Measurements from ENCODE around the gene TAF13.

Gene TAF13

DNA sequence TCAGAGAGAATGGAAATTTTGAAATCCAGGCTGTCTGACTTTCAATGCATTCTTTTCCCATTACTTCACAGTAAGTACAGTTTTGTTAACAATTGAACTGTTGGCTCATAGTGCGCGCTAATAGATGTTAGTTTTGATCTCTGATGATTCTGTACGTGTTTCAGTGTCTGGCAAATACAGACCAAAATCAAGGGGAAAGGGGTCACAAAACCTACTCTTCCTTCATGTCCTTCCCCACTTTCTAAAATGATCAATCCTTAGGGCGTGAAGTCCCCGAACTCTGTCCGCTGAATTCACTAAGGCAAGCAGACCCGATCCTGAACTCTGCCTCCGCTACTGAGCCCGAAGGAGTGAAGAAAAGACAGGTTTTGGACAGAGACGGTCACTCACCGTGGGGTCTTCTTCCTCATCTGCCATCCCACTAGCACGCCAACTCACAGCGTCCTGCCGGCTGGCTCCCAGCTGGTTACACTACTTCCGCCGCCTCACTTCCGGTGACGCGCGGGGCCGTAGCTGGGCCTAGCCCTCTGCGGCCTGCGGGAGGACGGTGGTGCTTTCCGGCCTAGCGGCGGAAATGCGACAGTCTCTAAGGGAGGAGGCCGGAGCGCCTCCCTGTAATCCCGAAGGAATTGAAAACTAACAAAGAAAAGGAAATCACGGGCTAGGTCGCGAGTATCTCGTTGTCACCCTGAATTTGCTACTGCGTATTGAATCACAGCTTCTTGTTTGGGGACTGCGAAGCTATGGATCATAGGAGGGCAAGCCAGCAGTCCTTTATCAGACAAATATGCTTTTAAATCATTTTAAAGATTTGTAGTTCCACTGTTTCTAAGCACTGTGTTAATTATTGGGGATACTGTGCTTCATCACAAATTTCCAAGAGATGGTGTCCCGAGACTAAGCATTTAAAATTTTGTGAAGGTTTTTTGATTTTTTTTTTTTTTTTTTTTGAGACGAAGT lies at the start of gene TAF13:
Gene TAF13, minus strand, starts transcription at position 473 of the 960 bp plus-strand sequence. Its CDS starts 56 bp downstream, at position 417.
- peak within 1 kb of the TSS; percentile 86 for H3K27ac ChIP-seq

GRCh38 chr1:109120356-109120755 lies 44.6 kb upstream of the TAF13 start:
- no peak for TF ChIP-seq ZFX (IDR thresholded peaks at IDR 0.05; ENCODE audit: borderline replicate concordance)

More for the DNA sequence above, at the start of gene TAF13:
- TF ChIP-seq CTCF (IDR thresholded peaks at IDR 0.05) (peak; percentile 16; the same call in 1 of the 2 replicates), ZFX (IDR thresholded peaks at IDR 0.05; ENCODE audit: borderline replicate concordance) (no peak)

GRCh38 chr1:109118089-109118488 lies 42.3 kb upstream of the TAF13 start:
- peak overlapping the region; percentile 92 for H3K27ac ChIP-seq
- TF ChIP-seq ZFX (IDR thresholded peaks at IDR 0.05; ENCODE audit: borderline replicate concordance) (no peak), CTCF (IDR thresholded peaks at IDR 0.05) (no peak)

More at GRCh38 chr1:109120356-109120755, 44.6 kb upstream of the TAF13 start:
- H3K27ac ChIP-seq, result no peak overlapping the region

DNA sequence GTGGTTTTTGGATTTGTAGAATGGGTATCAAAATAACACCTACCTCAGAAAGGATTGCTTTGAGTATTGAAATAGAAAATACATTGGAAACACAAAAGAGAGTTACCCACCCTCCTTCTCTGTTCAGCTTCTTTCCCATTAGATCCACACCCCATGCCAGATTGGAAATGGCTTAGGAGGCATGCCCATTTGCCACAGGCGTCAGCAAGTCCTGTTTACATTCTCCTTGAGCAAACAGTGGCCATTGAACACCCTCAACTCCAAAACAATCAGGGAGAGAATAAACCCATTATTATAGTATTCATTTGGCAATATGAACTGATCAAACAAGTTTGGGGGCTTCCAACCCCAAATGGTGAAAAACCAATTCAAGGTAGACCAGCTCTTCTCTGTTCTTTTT lies 40.5 kb upstream of the TAF13 start:
- H3K27ac ChIP-seq, result peak overlapping the region; percentile 92
- no peak for TF ChIP-seq CTCF (IDR thresholded peaks at IDR 0.05)
- TF ChIP-seq ZFX (IDR thresholded peaks at IDR 0.05; ENCODE audit: borderline replicate concordance), result no peak

GRCh38 chr1:109115685-109116084 lies 39.9 kb upstream of the TAF13 start:
- TF ChIP-seq ZFX (IDR thresholded peaks at IDR 0.05; ENCODE audit: borderline replicate concordance) (no peak), CTCF (IDR thresholded peaks at IDR 0.05) (no peak)
- H3K27ac ChIP-seq, result peak overlapping the region; percentile 92

GRCh38 chr1:109114342-109114674 lies 38.5 kb upstream of the TAF13 start:
- TF ChIP-seq ZFX (IDR thresholded peaks at IDR 0.05; ENCODE audit: borderline replicate concordance), result no peak
- TF ChIP-seq CTCF (IDR thresholded peaks at IDR 0.05), result no peak
- peak overlapping the region; percentile 92 for H3K27ac ChIP-seq

DNA sequence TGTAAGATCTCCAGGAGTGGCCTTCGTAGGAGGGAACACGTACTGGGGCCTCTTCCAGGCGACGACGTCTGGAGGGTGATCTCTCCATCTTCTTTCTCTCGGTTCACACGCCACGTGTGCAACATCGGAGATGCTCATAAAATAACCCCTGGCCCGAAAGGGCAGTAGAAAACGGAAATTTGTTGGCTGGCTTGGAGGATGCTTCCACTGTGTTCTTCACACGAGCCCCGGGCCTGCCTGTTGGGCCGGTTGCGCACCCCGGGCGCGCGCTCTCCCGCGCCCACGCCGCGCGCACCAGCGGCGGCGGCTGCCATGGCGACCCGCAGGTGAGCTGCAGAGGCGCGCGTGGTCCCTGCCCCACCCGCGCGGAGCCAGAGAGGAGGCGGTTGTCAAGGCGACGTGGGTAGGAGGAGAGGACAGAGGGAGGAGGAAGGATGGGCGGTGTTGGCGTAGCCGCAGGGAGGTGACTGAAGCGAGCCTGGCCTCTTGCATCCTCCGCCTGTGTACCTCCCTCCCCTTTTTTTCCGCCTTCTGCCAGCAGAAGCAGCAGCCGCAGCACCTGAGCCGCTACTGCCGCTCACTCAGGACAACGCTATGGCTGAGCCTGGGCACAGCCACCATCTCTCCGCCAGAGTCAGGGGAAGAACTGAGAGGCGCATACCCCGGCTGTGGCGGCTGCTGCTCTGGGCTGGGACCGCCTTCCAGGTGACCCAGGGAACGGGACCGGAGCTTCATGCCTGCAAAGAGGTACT lies 38.0 kb upstream of the TAF13 start, which contains the start of gene ELAPOR1:
Gene ELAPOR1, plus strand, starts transcription at position 526 of the 752 bp plus-strand sequence. Its CDS starts 69 bp downstream, at position 595.
- H3K27ac ChIP-seq, result peak within 1 kb of the TSS; percentile 92
- no peak for TF ChIP-seq ZFX (IDR thresholded peaks at IDR 0.05; ENCODE audit: borderline replicate concordance)
- 0 out of 2 replicates have a peak, but pooled peaks have one; percentile 6 for TF ChIP-seq CTCF (IDR thresholded peaks at IDR 0.05)

Measured in 22Rv1 (cell line).